H9 (cell line): Measurements from ENCODE around the gene GGCX. TPM values are rescaled to one million over a fixed set of nuclear protein-coding genes. Genes with fewer than 3 reads are reported as not detected.

ENCODE experiments used
- DNase-seq: peaks from one replicate; pipeline ENCODE4 v3.0.0-alpha.2; 2017
- H2AFZ ChIP-seq: one replicate; pipeline ENCODE4 v1.6.1; 2013; ENCODE audit warnings: mild to moderate bottlenecking, low read length, control low read depth, moderate library complexity
- H2AK5ac ChIP-seq: 2 replicates; pipeline ENCODE4 v1.6.1; 2013; ENCODE audit warnings: low read length, control low read depth, mixed read lengths; ENCODE audit not compliant: insufficient read length
- H2BK120ac ChIP-seq: one replicate; pipeline ENCODE4 v1.6.1; 2013; ENCODE audit warnings: low read depth, mild to moderate bottlenecking, low read length, control low read depth, inconsistent platforms; ENCODE audit not compliant: poor library complexity, severe bottlenecking
- H2BK12ac ChIP-seq: 2 replicates; pipeline ENCODE4 v1.6.1; 2013; ENCODE audit warnings: low read length, control low read depth, mixed read lengths, low read depth; ENCODE audit not compliant: insufficient read length
- H2BK15ac ChIP-seq: 2 replicates; pipeline ENCODE4 v1.6.1; 2013; ENCODE audit warnings: low read depth, low read length, control low read depth
- H2BK20ac ChIP-seq: one replicate; pipeline ENCODE4 v1.6.1; 2013; ENCODE audit warnings: low read depth, mild to moderate bottlenecking, low read length, control low read depth, inconsistent platforms; ENCODE audit not compliant: poor library complexity, severe bottlenecking
- H2BK5ac ChIP-seq: 2 replicates; pipeline ENCODE4 v1.6.1; 2013; ENCODE audit warnings: low read length, control low read depth, mixed read lengths; ENCODE audit not compliant: insufficient read length
- H3K14ac ChIP-seq: 2 replicates; pipeline ENCODE4 v1.6.1; 2013; ENCODE audit warnings: low read length, control low read depth; ENCODE audit not compliant: insufficient read depth
- H3K18ac ChIP-seq: 2 replicates; pipeline ENCODE4 v1.6.1; 2013; ENCODE audit warnings: low read depth, mild to moderate bottlenecking, mixed read lengths, low read length, control low read depth; ENCODE audit not compliant: insufficient read length
- H3K23ac ChIP-seq: 2 replicates; pipeline ENCODE4 v1.6.1; 2013; ENCODE audit warnings: low read length, control low read depth, mixed read lengths, low read depth; ENCODE audit not compliant: insufficient read length
- H3K23me2 ChIP-seq: 2 replicates; pipeline ENCODE4 v1.6.1; 2013; ENCODE audit warnings: low read depth, mild to moderate bottlenecking, mixed read lengths, low read length, control low read depth; ENCODE audit not compliant: insufficient read length, poor library complexity, severe bottlenecking
- H3K27ac ChIP-seq: 2 replicates; pipeline ENCODE4 v1.5.1; 2013; ENCODE audit warnings: low read length, control low read depth, mixed read lengths, low read depth; ENCODE audit not compliant: insufficient read length
- H3K27me3 ChIP-seq: 2 replicates; pipeline ENCODE4 v1.6.1; 2013; ENCODE audit warnings: low read length, control low read depth, inconsistent platforms; ENCODE audit not compliant: insufficient read depth
- H3K4ac ChIP-seq: 2 replicates; pipeline ENCODE4 v1.6.1; 2013; ENCODE audit warnings: low read depth, mild to moderate bottlenecking, control low read depth, inconsistent platforms, low read length, moderate library complexity
- H3K4me1 ChIP-seq: 2 replicates; pipeline ENCODE4 v1.6.1; 2013; ENCODE audit warnings: low read length, control low read depth, inconsistent platforms; ENCODE audit not compliant: insufficient read depth
- H3K4me2 ChIP-seq: 2 replicates; pipeline ENCODE4 v1.6.1; 2013; ENCODE audit warnings: low read length, control low read depth, mixed read lengths; ENCODE audit not compliant: insufficient read length, insufficient read depth
- H3K56ac ChIP-seq: 2 replicates; pipeline ENCODE4 v1.6.1; 2013; ENCODE audit warnings: low read depth, mild to moderate bottlenecking, mixed read lengths, low read length, control low read depth; ENCODE audit not compliant: insufficient read length
- H3K79me1 ChIP-seq: 2 replicates; pipeline ENCODE4 v1.6.1; 2013; ENCODE audit warnings: low read depth, mild to moderate bottlenecking, moderate library complexity, low read length, control low read depth, inconsistent platforms; ENCODE audit not compliant: insufficient read depth, poor library complexity, severe bottlenecking
- H3K79me2 ChIP-seq: 2 replicates; pipeline ENCODE4 v1.6.1; 2013; ENCODE audit warnings: low read length, control low read depth, inconsistent platforms; ENCODE audit not compliant: insufficient read depth
- H3K9ac ChIP-seq: 2 replicates; pipeline ENCODE4 v1.6.1; 2013; ENCODE audit warnings: low read length, control low read depth, mixed read lengths; ENCODE audit not compliant: insufficient read length; ENCODE audit errors: extremely low read depth
- H3K9me3 ChIP-seq: one replicate; pipeline ENCODE4 v1.6.1; 2013; ENCODE audit warnings: low read depth, low read length, inconsistent platforms; ENCODE audit not compliant: control insufficient read depth
- H3T11ph ChIP-seq: one replicate; pipeline ENCODE4 v1.6.1; 2013; ENCODE audit warnings: mild to moderate bottlenecking, low read length, control low read depth, inconsistent platforms
- H4K20me1 ChIP-seq: one replicate; pipeline ENCODE4 v1.6.1; 2013; ENCODE audit not compliant: control insufficient read depth, insufficient read length, insufficient read depth
- H4K5ac ChIP-seq: 2 replicates; pipeline ENCODE4 v1.6.1; 2013; ENCODE audit warnings: low read depth, mild to moderate bottlenecking, mixed read lengths, low read length, control low read depth; ENCODE audit not compliant: insufficient read length
- H4K8ac ChIP-seq: replicated peaks from 2 replicates; pipeline ENCODE4 v1.6.1; 2013; ENCODE audit warnings: low read length, control low read depth, mixed read lengths, low read depth; ENCODE audit not compliant: insufficient read length
- H4K91ac ChIP-seq: 2 replicates; pipeline ENCODE4 v1.6.1; 2013; ENCODE audit warnings: low read depth, mild to moderate bottlenecking, moderate library complexity, mixed read lengths, low read length, control low read depth; ENCODE audit not compliant: insufficient read length
- H3K27ac Mint-ChIP-seq, 3 experiments: 2 replicates in 2 of 3; 3 replicates in 1 of 3; pipeline ENCODE4 v1.8.0; 2020 to 2021; ENCODE audit warnings: mixed read lengths in 3 of 3, mild to moderate bottlenecking in 1 of 3, moderate library complexity in 1 of 3
- H3K27me3 Mint-ChIP-seq: 2 replicates; pipeline ENCODE4 v1.8.0; 2021; ENCODE audit warnings: low read depth, mild to moderate bottlenecking, moderate library complexity, mixed read lengths
- H3K36me3 Mint-ChIP-seq, 3 experiments: 2 replicates in 2 of 3; 3 replicates in 1 of 3; pipeline ENCODE4 v1.8.0; 2020 to 2021; ENCODE audit warnings: low read depth in 3 of 3, mixed read lengths in 3 of 3; ENCODE audit not compliant: insufficient read depth in 1 of 3
- H3K4me1 Mint-ChIP-seq, 2 experiments: 2 replicates each; pipeline ENCODE4 v1.8.0; 2020; ENCODE audit warnings: mixed read lengths in 2 of 2
- H3K4me3 Mint-ChIP-seq, 2 experiments: 2 replicates in 1 of 2; 3 replicates in 1 of 2; pipeline ENCODE4 v1.8.0; 2020 to 2021; ENCODE audit warnings: mild to moderate bottlenecking in 2 of 2, mixed read lengths in 2 of 2, moderate library complexity in 1 of 2
- H3K9me3 Mint-ChIP-seq, 2 experiments: 2 replicates in 1 of 2; 3 replicates in 1 of 2; pipeline ENCODE4 v1.8.0; 2020; ENCODE audit warnings: mild to moderate bottlenecking in 2 of 2, mixed read lengths in 2 of 2, moderate library complexity in 1 of 2
- WGBS: extraction: QIAGEN DNeasy Blood & Tissue Kit; methylation state at CpG from one replicate; pipeline ENCODE4 v1.1.7; 2013; ENCODE audit warnings: missing lambda C conversion rate, low lambda C conversion rate, mixed read lengths; ENCODE audit not compliant: insufficient read length; ENCODE audit errors: extremely low coverage; 5-methylcytosine and 5-hydroxymethylcytosine counted together
- total RNA-seq: library from RNA; stranded (reverse); gene quantifications from 2 replicates; pipeline ENCODE4 v1.2.1, GENCODE V29; 2021
- TF ChIP-seq, protein P1 (sequence below): fragments of 200-600 bp; sonication (generic); conservative IDR thresholded peaks from 3 replicates; pipeline ENCODE4 v1.8.0; 2021; ENCODE audit warnings: antibody characterized with exemption, mild to moderate bottlenecking

GGCX gene
- total RNA-seq, 1 experiment from 2014 or later, result 32.9 TPM

DNA sequence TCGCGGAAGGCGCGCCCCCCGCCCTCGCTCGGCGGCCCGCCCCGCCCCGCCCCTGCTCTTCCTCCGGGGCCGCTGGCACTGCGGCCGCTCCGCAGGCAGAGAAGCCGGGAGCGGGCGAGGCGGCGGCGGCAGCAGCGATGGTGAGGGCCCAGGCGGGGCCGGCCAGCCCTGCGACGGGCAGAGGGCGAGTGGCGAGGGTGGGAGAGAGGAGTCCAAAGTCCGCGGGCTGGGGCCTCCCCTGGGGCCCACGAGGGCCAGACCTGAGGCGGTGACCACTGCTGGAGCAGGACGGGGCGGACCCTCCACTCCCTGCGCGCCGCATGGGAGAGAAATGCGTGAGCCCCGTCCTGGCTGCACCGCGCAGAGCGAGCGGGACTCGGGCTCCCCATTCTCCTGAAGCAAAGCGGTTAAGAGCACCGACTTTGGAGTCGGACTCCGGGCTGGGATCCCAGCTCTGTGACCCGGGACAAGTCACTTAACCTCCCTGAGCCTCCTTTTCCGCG lies 23.1 kb upstream of the GGCX start, which contains the start of gene VAMP5:
VAMP5 (plus strand) TSS at position 78 of the 503 bp plus-strand sequence; CDS start at position 138, 60 bp downstream.
- Histone ChIP-seq H3K9me3 (no peaks in the 10 kb centered on the region), H2BK15ac (no peak within 1 kb of the TSS), H3K18ac (no peak within 1 kb of the TSS), H3K23ac (no peak within 1 kb of the TSS), H2AK5ac (no peak within 1 kb of the TSS), H3K14ac (no peak within 1 kb of the TSS), H4K8ac (no peak within 1 kb of the TSS), H3K9ac (no peak within 1 kb of the TSS), H3T11ph (no peak within 1 kb of the TSS), H3K4me1 (no peaks in the 10 kb centered on the region; the same call in 1 of the 2 replicates), H2BK20ac (no peak within 1 kb of the TSS), H2BK120ac (no peak within 1 kb of the TSS), H2BK12ac (no peak within 1 kb of the TSS), H3K27ac (no peak within 1 kb of the TSS), H4K5ac (no peak within 1 kb of the TSS), H3K4ac (no peak within 1 kb of the TSS), H3K23me2 (peaks cover 7% of the 10 kb centered on the region), H3K27me3 (peaks cover 5% of the 10 kb centered on the region; the same call in 1 of the 2 replicates), H2AFZ (no peak within 1 kb of the TSS), H2BK5ac (no peak within 1 kb of the TSS), H3K79me1 (no peaks in the 10 kb centered on the region), H4K20me1 (no peaks in the 10 kb centered on the region), H3K56ac (no peak within 1 kb of the TSS), H4K91ac (no peak within 1 kb of the TSS), H3K4me2 (peak within 1 kb of the TSS; percentile 48), H3K79me2 (no peaks in the 10 kb centered on the region)
- WGBS, result no CpG with 5 or more reads among the region's 52 CpGs
- TF ChIP-seq, protein P1, sequence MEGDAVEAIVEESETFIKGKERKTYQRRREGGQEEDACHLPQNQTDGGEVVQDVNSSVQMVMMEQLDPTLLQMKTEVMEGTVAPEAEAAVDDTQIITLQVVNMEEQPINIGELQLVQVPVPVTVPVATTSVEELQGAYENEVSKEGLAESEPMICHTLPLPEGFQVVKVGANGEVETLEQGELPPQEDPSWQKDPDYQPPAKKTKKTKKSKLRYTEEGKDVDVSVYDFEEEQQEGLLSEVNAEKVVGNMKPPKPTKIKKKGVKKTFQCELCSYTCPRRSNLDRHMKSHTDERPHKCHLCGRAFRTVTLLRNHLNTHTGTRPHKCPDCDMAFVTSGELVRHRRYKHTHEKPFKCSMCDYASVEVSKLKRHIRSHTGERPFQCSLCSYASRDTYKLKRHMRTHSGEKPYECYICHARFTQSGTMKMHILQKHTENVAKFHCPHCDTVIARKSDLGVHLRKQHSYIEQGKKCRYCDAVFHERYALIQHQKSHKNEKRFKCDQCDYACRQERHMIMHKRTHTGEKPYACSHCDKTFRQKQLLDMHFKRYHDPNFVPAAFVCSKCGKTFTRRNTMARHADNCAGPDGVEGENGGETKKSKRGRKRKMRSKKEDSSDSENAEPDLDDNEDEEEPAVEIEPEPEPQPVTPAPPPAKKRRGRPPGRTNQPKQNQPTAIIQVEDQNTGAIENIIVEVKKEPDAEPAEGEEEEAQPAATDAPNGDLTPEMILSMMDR, result no peak
- H3K4me1 Mint-ChIP-seq, result peaks cover 3 to 5% of the 10 kb centered on the region in 2 experiments
- H3K36me3 Mint-ChIP-seq, result no peaks in the 10 kb centered on the region; a peak in 2 of 7 replicates
- H3K27ac Mint-ChIP-seq, result no peak within 1 kb of the TSS
- peaks cover 20% of the 10 kb centered on the region for H3K27me3 Mint-ChIP-seq
- peak; percentile 37 for DNase-seq
- H3K9me3 Mint-ChIP-seq, result no peaks in the 10 kb centered on the region; a peak in 1 of 5 replicates
- peak within 1 kb of the TSS in 1 of 2 experiments; percentile 17; a peak in 1 of 5 replicates for H3K4me3 Mint-ChIP-seq
